HFFc6 (cell line): ENCODE measurements around the gene SH3TC1. TPM values are rescaled to one million over a fixed set of nuclear protein-coding genes. Genes with fewer than 3 reads are reported as not detected.

Source experiments
- DNase-seq: peaks from one replicate; pipeline ENCODE4 v3.0.0-alpha.2; 2018
- H3K27ac Mint-ChIP-seq: 2 replicates; pipeline ENCODE4 v1.8.0; 2020; ENCODE audit warnings: mild to moderate bottlenecking, mixed read lengths
- H3K27me3 Mint-ChIP-seq: 2 replicates; pipeline ENCODE4 v1.8.0; 2021; ENCODE audit warnings: mild to moderate bottlenecking, moderate library complexity, mixed read lengths; ENCODE audit not compliant: insufficient read depth
- H3K36me3 Mint-ChIP-seq: 2 replicates; pipeline ENCODE4 v1.8.0; 2021; ENCODE audit warnings: low read depth, mixed read lengths
- H3K4me1 Mint-ChIP-seq: 2 replicates; pipeline ENCODE4 v1.8.0; 2020; ENCODE audit warnings: low read depth, mixed read lengths
- H3K4me3 Mint-ChIP-seq: 2 replicates; pipeline ENCODE4 v1.8.0; 2020; ENCODE audit warnings: mild to moderate bottlenecking, moderate library complexity, mixed read lengths
- H3K9me3 Mint-ChIP-seq: 2 replicates; pipeline ENCODE4 v1.8.0; 2020; ENCODE audit warnings: mild to moderate bottlenecking, mixed read lengths
- total RNA-seq, 6 experiments: library from RNA; stranded (reverse); fragmentation: NEBNext Ultra II Directional; extraction: Animal tissue kit (Norgen Biotek cat#: 25700); gene quantifications; 2 replicates in 1 of 6; 3 replicates in 5 of 6; pipeline ENCODE4 v1.2.3, GENCODE V29; 2021
- TF ChIP-seq, protein P1 (sequence below): fragments of 200-600 bp; sonication (generic); IDR thresholded peaks from 2 replicates; pipeline ENCODE4 v1.5.0; 2021; ENCODE audit warnings: antibody characterized with exemption, mild to moderate bottlenecking

SH3TC1 gene
- total RNA-seq, 6 experiments from 2014 or later: 0.34 to 1.4 (median 0.86) TPM

DNA sequence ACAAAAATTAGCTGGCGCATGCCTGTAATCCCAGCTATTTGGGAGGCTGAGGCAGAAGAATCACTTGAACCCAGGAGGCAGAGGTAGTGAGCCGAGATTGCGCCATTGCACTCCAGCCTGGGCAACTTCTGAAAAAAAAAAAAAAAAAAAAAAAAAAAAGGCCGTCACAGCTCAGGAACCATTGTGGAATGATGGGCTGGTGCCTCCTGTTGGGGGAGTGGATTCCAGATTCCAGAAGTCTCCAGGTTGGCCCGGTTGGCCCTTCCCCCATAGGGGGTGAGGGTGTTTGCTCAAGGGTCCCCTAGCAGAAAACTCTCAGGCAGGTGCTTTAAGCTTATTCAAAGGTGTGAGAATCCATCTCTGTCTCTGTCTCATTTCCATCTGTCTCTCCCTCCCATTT is 11.5 kb downstream of the SH3TC1 start:
- Mint-ChIP-seq H3K9me3 (no peaks in the 10 kb centered on the region), H3K27me3 (peaks cover 27% of the 10 kb centered on the region), H3K36me3 (no peaks in the 10 kb centered on the region), H3K27ac (no peak overlapping the region), H3K4me3 (no peak overlapping the region), H3K4me1 (peaks cover 5% of the 10 kb centered on the region; the same call in 1 of the 2 replicates)
- DNase-seq: no peak
- TF ChIP-seq, protein P1, sequence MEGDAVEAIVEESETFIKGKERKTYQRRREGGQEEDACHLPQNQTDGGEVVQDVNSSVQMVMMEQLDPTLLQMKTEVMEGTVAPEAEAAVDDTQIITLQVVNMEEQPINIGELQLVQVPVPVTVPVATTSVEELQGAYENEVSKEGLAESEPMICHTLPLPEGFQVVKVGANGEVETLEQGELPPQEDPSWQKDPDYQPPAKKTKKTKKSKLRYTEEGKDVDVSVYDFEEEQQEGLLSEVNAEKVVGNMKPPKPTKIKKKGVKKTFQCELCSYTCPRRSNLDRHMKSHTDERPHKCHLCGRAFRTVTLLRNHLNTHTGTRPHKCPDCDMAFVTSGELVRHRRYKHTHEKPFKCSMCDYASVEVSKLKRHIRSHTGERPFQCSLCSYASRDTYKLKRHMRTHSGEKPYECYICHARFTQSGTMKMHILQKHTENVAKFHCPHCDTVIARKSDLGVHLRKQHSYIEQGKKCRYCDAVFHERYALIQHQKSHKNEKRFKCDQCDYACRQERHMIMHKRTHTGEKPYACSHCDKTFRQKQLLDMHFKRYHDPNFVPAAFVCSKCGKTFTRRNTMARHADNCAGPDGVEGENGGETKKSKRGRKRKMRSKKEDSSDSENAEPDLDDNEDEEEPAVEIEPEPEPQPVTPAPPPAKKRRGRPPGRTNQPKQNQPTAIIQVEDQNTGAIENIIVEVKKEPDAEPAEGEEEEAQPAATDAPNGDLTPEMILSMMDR: no peak

DNA sequence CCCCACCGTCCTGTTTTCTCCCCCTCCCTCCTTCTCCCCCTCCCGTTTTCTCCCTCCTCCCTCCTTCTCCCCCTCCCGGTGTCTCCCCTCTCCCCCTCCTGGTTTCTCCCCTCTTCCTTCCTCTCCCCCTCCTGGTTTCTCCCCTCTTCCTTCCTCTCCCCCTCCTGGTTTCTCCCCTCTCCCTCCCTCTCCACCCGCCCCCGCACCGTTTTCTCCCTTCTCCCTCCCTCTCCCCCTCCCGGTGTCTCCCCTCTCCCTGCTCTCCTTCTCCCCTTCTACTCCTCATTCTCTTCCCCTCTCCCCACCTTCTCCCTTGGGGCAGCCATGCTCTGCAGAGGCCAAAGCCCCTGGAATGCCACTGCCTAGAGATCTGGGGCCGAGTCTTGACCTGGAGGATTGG is 12.2 kb downstream of the SH3TC1 start:
- TF ChIP-seq, protein P1: no peak
- Mint-ChIP-seq H3K36me3 (no peaks in the 10 kb centered on the region), H3K27ac (no peak overlapping the region), H3K4me1 (peaks cover 5% of the 10 kb centered on the region; the same call in 1 of the 2 replicates), H3K4me3 (no peak overlapping the region), H3K9me3 (no peaks in the 10 kb centered on the region), H3K27me3 (peaks cover 29% of the 10 kb centered on the region)
- no peak for DNase-seq

DNA sequence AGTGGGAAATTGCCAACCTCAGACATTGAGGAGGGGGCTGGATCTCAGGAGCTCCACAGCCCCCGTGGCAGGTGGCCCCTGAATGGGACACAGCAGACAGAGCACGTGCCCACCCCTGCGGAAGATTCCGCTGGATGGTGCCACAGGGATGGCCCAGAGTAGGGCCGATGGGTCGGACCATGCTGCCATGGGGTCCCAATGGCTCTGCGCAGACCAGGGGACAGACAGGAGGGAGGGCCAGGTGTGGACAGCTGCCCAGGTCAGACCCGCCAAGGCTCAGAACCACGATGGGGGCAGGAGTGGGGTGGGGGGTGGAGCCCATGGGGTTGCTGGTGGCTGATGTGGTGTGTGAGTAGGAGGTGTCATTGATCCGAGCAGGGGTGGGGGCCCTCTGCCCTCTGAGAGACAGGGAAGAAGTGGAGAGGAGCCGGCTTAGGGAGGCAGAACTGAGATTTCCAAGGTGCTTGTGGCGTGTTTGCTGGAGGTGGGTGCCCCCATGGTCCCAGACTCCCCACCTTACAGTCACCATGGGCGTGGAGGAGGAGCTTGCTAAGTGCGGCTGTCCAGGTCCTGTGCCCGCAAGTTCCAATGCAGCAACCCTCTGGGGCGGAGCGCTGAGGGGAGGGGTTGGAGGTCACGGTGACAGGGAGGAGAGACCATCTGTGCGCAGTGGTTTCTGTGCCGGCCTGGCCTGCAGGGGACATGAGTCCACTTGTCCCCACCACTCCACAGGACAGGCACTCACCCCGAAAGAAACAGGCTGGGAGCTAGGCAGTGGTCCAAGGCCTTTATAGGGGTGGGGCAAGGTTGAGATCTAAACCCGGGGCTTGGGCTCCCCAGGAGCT is 12.9 kb downstream of the SH3TC1 start:
- Mint-ChIP-seq H3K4me3 (no peak overlapping the region), H3K4me1 (peaks cover 5% of the 10 kb centered on the region; the same call in 1 of the 2 replicates), H3K36me3 (no peaks in the 10 kb centered on the region), H3K9me3 (no peaks in the 10 kb centered on the region), H3K27ac (no peak overlapping the region), H3K27me3 (peaks cover 29% of the 10 kb centered on the region)
- DNase-seq: no peak
- TF ChIP-seq, protein P1: no peak

DNA sequence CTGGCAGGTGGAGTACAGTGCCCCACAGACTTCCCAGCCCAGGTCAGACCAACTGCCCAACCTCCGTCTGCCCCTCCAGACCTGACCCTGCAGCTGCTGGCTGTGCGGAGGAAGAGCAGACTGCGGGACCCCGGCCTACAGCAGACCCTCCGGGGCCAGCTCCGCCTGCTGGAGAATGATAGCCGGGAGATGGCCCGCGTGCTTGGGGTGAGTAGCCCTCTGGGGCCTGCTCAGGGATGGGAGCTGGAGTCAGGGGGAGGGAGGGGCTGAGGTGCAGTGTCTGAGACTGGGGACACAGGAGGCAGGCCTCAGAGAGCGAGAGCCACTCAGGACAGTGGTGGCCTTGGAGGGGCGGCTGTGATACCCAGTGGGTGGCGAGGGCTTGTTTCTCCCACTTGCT is 13.5 kb downstream of the SH3TC1 start:
- DNase-seq: no peak
- no peaks in the 10 kb centered on the region for H3K9me3 Mint-ChIP-seq
- H3K27me3 Mint-ChIP-seq: peaks cover 35% of the 10 kb centered on the region
- H3K4me3 Mint-ChIP-seq: no peak overlapping the region
- no peaks in the 10 kb centered on the region for H3K36me3 Mint-ChIP-seq
- H3K27ac Mint-ChIP-seq: no peak overlapping the region
- TF ChIP-seq, protein P1: no peak
- H3K4me1 Mint-ChIP-seq: peaks cover 5% of the 10 kb centered on the region; the same call in 1 of the 2 replicates

DNA sequence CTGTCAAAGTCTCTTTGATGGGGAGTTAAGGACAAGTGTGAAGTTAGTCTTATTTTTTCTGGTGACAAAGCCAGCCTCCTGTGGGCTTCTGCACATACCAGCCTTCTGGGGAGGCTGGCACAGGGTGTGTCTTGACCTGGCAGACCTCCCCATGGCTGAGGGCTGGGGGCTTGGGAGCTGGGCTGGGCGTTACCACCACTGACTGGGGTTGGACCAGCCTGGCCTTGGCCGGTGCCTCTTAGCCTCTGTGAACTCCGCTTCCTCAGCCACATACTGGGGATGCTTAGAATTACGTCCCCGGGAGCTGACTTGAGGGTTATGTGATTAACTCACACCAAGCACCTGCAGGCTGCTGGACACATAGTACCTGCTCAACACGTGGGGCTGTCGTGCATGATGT is 14.0 kb downstream of the SH3TC1 start:
- H3K27ac Mint-ChIP-seq: no peak overlapping the region
- TF ChIP-seq, protein P1: no peak
- H3K27me3 Mint-ChIP-seq: peaks cover 37% of the 10 kb centered on the region
- H3K4me3 Mint-ChIP-seq: no peak overlapping the region
- H3K9me3 Mint-ChIP-seq: no peaks in the 10 kb centered on the region
- DNase-seq: no peak
- H3K36me3 Mint-ChIP-seq: no peaks in the 10 kb centered on the region
- H3K4me1 Mint-ChIP-seq: peaks cover 5% of the 10 kb centered on the region; the same call in 1 of the 2 replicates
